Ascending aorta (tissue), 2 donors: ENCODE measurements around the gene KRTAP4-5. TPM values are rescaled to one million over a fixed set of nuclear protein-coding genes. Genes with fewer than 3 reads are reported as not detected.
"Not testable (repeated sequence)": the region's sequence is repeated elsewhere in the genome, so short reads cannot be mapped to it uniquely, and the experiment has no call there.

Experiments
- DNase-seq, 2 donors: peaks; one replicate each; pipeline ENCODE4 v3.0.0-alpha.2; 2019; ENCODE audit warnings: low spot score in 2 of 2
- H3K27ac ChIP-seq, 2 donors: fragments of 200-600 bp; sonication (generic); one replicate each; pipeline ENCODE4 v1.5.1; 2016 to 2017; ENCODE audit warnings: mild to moderate bottlenecking in 1 of 2
- H3K27me3 ChIP-seq: fragments of 200-600 bp; sonication (generic); one replicate; pipeline ENCODE4 v1.5.1; 2017
- H3K36me3 ChIP-seq, 2 donors: fragments of 200-600 bp; sonication (generic); one replicate each; pipeline ENCODE4 v1.5.1; 2016
- H3K4me1 ChIP-seq, 2 donors: fragments of 200-600 bp; sonication (generic); one replicate each; pipeline ENCODE4 v1.5.1; 2016 to 2017; ENCODE audit warnings: mild to moderate bottlenecking in 1 of 2
- H3K4me3 ChIP-seq, 2 donors: fragments of 200-600 bp; sonication (generic); one replicate each; pipeline ENCODE4 v1.5.1; 2016 to 2017; ENCODE audit warnings: mild to moderate bottlenecking in 1 of 2
- H3K9me3 ChIP-seq, 2 donors: fragments of 200-600 bp; sonication (generic); one replicate each; pipeline ENCODE4 v1.5.1; 2016
- CTCF ChIP-seq, 3 experiments: fragments of 200-600 bp in 2 of 3; fragments of 450-650 bp in 1 of 3; sonication (generic) in 2 of 3; IDR thresholded peaks; one replicate each; pipeline ENCODE4 v1.5.1; 2016 to 2019; ENCODE audit warnings: antibody characterized with exemption in 3 of 3, mild to moderate bottlenecking in 1 of 3, moderate library complexity in 1 of 3
- intact Hi-C: fragments of 100-400 bp; cut with DNase I; formaldehyde crosslinking; loops from one replicate; pipeline ENCODE4 v1.15.1; 2023
- total RNA-seq: library from RNA; depleted of rRNA; stranded (reverse); fragments of >200 nt; gene quantifications from one replicate; pipeline ENCODE4 v1.1.0, GENCODE V29; 2016

KRTAP4-5 gene
- total RNA-seq, 1 donor from 2014 or later, result not detected

- H3K27me3 ChIP-seq, result no peaks in the 10 kb centered on the region
- DNase-seq, result no peak
Measured at GRCh38 chr17:41118721-41119120, 30.9 kb downstream of the KRTAP4-5 start.

GRCh38 chr17:41117846-41118386, 31.7 kb downstream of the KRTAP4-5 start, which contains the start of gene KRTAP4-11:
KRTAP4-11 (minus strand) TSS chr17:41118373; CDS start chr17:41118315, 58 bp downstream.
- H3K27ac ChIP-seq, H3K36me3 ChIP-seq, H3K4me3 ChIP-seq, intact Hi-C loops, H3K27me3 ChIP-seq, H3K9me3 ChIP-seq, DNase-seq, H3K4me1 ChIP-seq: not testable (repeated sequence)

More at GRCh38 chr17:41118721-41119120, 30.9 kb downstream of the KRTAP4-5 start:
- no peaks in the 10 kb centered on the region for H3K36me3 ChIP-seq
- H3K9me3 ChIP-seq, result no peaks in the 10 kb centered on the region
- intact Hi-C loops, result no loop called here
- H3K27ac ChIP-seq, result no peak overlapping the region
- H3K4me3 ChIP-seq, result no peak overlapping the region
- H3K4me1 ChIP-seq, result no peaks in the 10 kb centered on the region
- no peak for TF ChIP-seq CTCF (IDR thresholded peaks at IDR 0.05)

- H3K4me1 ChIP-seq, result no peaks in the 10 kb centered on the region
- TF ChIP-seq CTCF (IDR thresholded peaks at IDR 0.05), result no peak
- intact Hi-C loops, result no loop called here
- DNase-seq, result no peak
- no peak overlapping the region for H3K4me3 ChIP-seq
- H3K27me3 ChIP-seq, result no peaks in the 10 kb centered on the region
- H3K9me3 ChIP-seq, result no peaks in the 10 kb centered on the region
- H3K27ac ChIP-seq, result no peak overlapping the region
- H3K36me3 ChIP-seq, result no peaks in the 10 kb centered on the region
Measured at GRCh38 chr17:41116297-41116696, 33.3 kb downstream of the KRTAP4-5 start.

GRCh38 chr17:41111151-41111885, 38.3 kb downstream of the KRTAP4-5 start:
- no peaks in the 10 kb centered on the region for H3K9me3 ChIP-seq
- H3K27ac ChIP-seq, result no peak overlapping the region
- no peaks in the 10 kb centered on the region for H3K4me1 ChIP-seq
- no peak overlapping the region for H3K4me3 ChIP-seq
- intact Hi-C loops, result no loop called here
- DNase-seq, result no peak
- TF ChIP-seq CTCF (IDR thresholded peaks at IDR 0.05), result no peak
- H3K27me3 ChIP-seq, result no peaks in the 10 kb centered on the region
- no peaks in the 10 kb centered on the region for H3K36me3 ChIP-seq

GRCh38 chr17:41108728-41109386, 40.8 kb downstream of the KRTAP4-5 start:
- H3K27ac ChIP-seq, intact Hi-C loops, H3K9me3 ChIP-seq: not testable (repeated sequence)

GRCh38 chr17:41107941-41108450, 41.6 kb downstream of the KRTAP4-5 start:
- H3K36me3 ChIP-seq, result no peaks in the 10 kb centered on the region
- H3K27ac ChIP-seq, result no peak overlapping the region
- no peaks in the 10 kb centered on the region for H3K4me1 ChIP-seq
- TF ChIP-seq CTCF (IDR thresholded peaks at IDR 0.05), result no peak
- no peaks in the 10 kb centered on the region for H3K27me3 ChIP-seq
- no peak overlapping the region for H3K4me3 ChIP-seq
- DNase-seq, result no peak
- no peaks in the 10 kb centered on the region for H3K9me3 ChIP-seq
- intact Hi-C loops, result no loop called here

More at GRCh38 chr17:41108728-41109386, 40.8 kb downstream of the KRTAP4-5 start:
- H3K4me3 ChIP-seq, H3K27me3 ChIP-seq, DNase-seq, H3K36me3 ChIP-seq, H3K4me1 ChIP-seq: not testable (repeated sequence)

GRCh38 chr17:41105347-41105746, 44.3 kb downstream of the KRTAP4-5 start, which contains the start of gene KRTAP4-9:
KRTAP4-9 (plus strand) TSS chr17:41105389; CDS start chr17:41105389, 0 bp downstream.
- intact Hi-C loops, H3K4me1 ChIP-seq, H3K36me3 ChIP-seq, H3K27ac ChIP-seq, H3K4me3 ChIP-seq, H3K9me3 ChIP-seq, H3K27me3 ChIP-seq, DNase-seq: not testable (repeated sequence)

- H3K4me3 ChIP-seq, H3K9me3 ChIP-seq, H3K36me3 ChIP-seq, H3K27ac ChIP-seq, H3K27me3 ChIP-seq, intact Hi-C loops, H3K4me1 ChIP-seq, DNase-seq: not testable (repeated sequence)
Measured at GRCh38 chr17:41104386-41105038, 45.1 kb downstream of the KRTAP4-5 start.
